ENCODE measurements around the gene HARS1. TPM values are rescaled to one million over a fixed set of nuclear protein-coding genes. Genes with fewer than 3 reads are reported as not detected.

HARS1 gene
- total and polyA plus RNA-seq, 2 of the 13 experiments (the other 11 are each of a cell fraction or from before 2014, with no cell fraction given), result 36.9 to 66.2 TPM

DNA sequence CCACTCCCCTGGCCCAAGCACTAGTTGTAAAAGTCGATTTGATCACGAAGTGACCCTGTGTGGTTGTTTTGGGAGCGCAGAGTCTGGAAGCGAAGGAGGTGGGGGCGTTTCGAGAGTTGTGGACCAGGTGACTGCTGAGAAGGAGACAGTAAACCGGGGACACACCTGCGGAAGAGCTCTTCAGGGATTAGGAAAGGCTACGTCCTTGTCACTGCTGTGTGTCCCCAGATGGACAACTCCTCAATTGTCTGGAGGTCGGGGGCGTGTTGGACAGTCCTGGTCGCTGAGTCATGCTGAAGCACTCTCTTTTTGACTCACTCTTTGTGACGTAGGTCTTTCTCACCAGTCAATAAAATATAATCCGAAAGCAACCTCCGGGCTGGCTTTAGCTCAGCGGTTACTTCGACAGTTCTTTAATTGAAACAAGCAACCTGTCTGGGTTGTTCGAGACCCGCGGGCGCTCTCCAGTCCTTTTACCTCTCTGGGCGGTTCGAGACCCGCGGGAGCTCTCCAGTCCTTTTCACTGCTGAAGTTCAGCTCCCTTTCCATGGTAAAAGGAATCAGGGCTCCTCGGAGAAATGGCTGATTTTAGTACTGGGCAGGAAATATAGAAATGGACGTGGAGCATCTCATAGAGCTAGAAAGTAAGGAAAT, 19.9 kb upstream of the HARS1 start (continued):
- TF ChIP-seq ZNF282 (IDR thresholded peaks at IDR 0.05; ENCODE audit: partially characterized antibody), result no peak
- TF ChIP-seq ZNF235 (CRISPR knock-in tag; IDR thresholded peaks at IDR 0.05; ENCODE audit: borderline replicate concordance), result no peak
- no peak for TF ChIP-seq BRD4 (CRISPR knock-in tag; IDR thresholded peaks at IDR 0.05)
- 0 out of 2 replicates have a peak, but pooled peaks have one; percentile 15 for TF ChIP-seq RFX3 (CRISPR knock-in tag; IDR thresholded peaks at IDR 0.05)
- TF ChIP-seq DR1 (CRISPR knock-in tag; IDR thresholded peaks at IDR 0.05), result no peak
- TF ChIP-seq AGO1 (IDR thresholded peaks at IDR 0.05; ENCODE audit: low read depth, low read length, poor library complexity, severe bottlenecking), result no peak
- 0 out of 2 replicates have a peak, but pooled peaks have one; percentile 8 for TF ChIP-seq ZNF121 (CRISPR knock-in tag; IDR thresholded peaks at IDR 0.05)
- no peak; the same call in 1 of the 2 replicates for TF ChIP-seq FOXO1 (CRISPR knock-in tag; IDR thresholded peaks at IDR 0.05)
- TF ChIP-seq HDAC6 (IDR thresholded peaks at IDR 0.05; ENCODE audit: low read depth, low read length), result no peak
- TF ChIP-seq ZNF616 (CRISPR knock-in tag; IDR thresholded peaks at IDR 0.05; ENCODE audit: low read depth), result no peak
- peak; percentile 60 for TF ChIP-seq MXD4 (CRISPR knock-in tag; IDR thresholded peaks at IDR 0.05)
- peak; percentile 42; the same call in 1 of the 2 replicates for TF ChIP-seq ZBTB33 (CRISPR knock-in tag; IDR thresholded peaks at IDR 0.05)
- TF ChIP-seq SIN3B (IDR thresholded peaks at IDR 0.05; ENCODE audit: low read length), result no peak
- TF ChIP-seq SETDB1 (CRISPR knock-in tag; IDR thresholded peaks at IDR 0.05; ENCODE audit: borderline replicate concordance), result no peak
- peak; percentile 62 for TF ChIP-seq NAIF1 (CRISPR knock-in tag; IDR thresholded peaks at IDR 0.05; ENCODE audit: borderline replicate concordance)
- peak; percentile 71 for TF ChIP-seq FOXA3 (CRISPR knock-in tag; IDR thresholded peaks at IDR 0.05)
- no peak for TF ChIP-seq ZBTB20 (CRISPR knock-in tag; IDR thresholded peaks at IDR 0.05; ENCODE audit: borderline replicate concordance, low read depth)
- TF ChIP-seq ZNF441 (CRISPR knock-in tag; IDR thresholded peaks at IDR 0.05; ENCODE audit: borderline replicate concordance), result no peak
- TF ChIP-seq, protein P1, sequence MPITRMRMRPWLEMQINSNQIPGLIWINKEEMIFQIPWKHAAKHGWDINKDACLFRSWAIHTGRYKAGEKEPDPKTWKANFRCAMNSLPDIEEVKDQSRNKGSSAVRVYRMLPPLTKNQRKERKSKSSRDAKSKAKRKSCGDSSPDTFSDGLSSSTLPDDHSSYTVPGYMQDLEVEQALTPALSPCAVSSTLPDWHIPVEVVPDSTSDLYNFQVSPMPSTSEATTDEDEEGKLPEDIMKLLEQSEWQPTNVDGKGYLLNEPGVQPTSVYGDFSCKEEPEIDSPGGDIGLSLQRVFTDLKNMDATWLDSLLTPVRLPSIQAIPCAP (CRISPR knock-in tag; IDR thresholded peaks at IDR 0.05; ENCODE audit: low read depth), result no peak
- TF ChIP-seq BRCA1 (CRISPR knock-in tag; IDR thresholded peaks at IDR 0.05), result no peak
- peak; percentile 25; the same call in 1 of the 2 replicates for TF ChIP-seq RCOR2 (CRISPR knock-in tag; IDR thresholded peaks at IDR 0.05)
- TF ChIP-seq ZNF562 (CRISPR knock-in tag; IDR thresholded peaks at IDR 0.05; ENCODE audit: borderline replicate concordance), result no peak
- TF ChIP-seq YEATS2 (CRISPR knock-in tag; IDR thresholded peaks at IDR 0.05; ENCODE audit: borderline replicate concordance), result peak; percentile 72; the same call in 1 of the 2 replicates
- peak; percentile 64; the same call in 1 of the 2 replicates for TF ChIP-seq ARID5B (CRISPR knock-in tag; IDR thresholded peaks at IDR 0.05)
- TF ChIP-seq TGIF2 (CRISPR knock-in tag; IDR thresholded peaks at IDR 0.05), result peak; percentile 77; the same call in 1 of the 2 replicates
- 0 out of 2 replicates have a peak, but pooled peaks have one; percentile 21 for TF ChIP-seq SIX4 (CRISPR knock-in tag; IDR thresholded peaks at IDR 0.05)
